Ecto neural progenitor cell (in vitro differentiated cells): ENCODE measurements around the gene UBE2V1.
"Not testable (repeated sequence)": the region's sequence is repeated elsewhere in the genome, so short reads cannot be mapped to it uniquely, and the experiment has no call there.

Source experiments
- DNase-seq: peaks from one replicate; pipeline ENCODE4 v3.0.0-alpha.2; 2018; ENCODE audit warnings: low spot score

Gene UBE2V1

DNA sequence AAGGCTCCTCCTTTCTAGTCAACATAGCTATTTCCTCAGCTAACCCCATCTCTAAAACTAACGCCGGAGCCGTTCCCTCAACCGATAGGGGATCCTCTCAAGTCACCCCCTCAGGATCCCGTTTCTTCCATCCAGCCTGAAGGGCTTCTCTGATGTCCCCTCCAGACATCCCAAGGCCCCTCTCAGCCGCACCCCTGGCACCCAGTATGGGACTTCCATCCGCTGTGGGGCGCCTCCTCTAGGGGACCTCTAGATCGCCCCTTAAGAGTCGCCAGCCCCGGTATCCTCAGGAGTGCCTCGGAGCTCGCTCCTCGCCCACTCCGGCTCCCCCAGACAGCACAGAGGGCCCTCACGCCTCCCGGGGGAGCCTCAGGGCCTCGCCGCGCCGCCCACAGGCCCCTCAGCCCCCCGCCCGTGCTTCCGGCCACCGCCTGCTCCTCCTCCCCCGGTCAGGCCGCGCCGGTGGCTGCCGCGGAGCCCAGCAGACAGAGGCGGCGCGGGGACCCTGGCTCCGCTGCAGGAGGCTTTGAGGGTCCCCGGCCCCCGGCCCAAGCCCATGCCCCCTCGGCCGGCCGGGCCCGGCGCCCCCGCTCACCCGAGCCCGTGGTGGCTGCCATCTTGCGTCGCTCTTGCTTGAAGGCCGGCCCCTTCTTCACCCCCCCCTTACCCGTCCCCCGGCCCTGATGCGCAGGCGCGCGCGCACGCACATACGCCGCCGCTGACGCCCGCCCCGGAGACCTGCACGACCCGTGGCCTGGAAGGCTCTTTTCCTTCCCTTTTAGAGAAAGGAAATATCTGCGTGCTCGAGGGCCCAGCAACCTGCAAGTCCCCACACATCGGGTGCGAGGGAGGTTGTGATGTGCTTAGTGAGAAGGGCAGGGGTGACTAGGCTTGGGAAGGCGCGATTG lies at the start of gene UBE2V1:
UBE2V1 (minus strand) TSS at position 639 of the 908 bp plus-strand sequence; CDS start at position 617, 22 bp downstream.
- peak; percentile 93 for DNase-seq

DNA sequence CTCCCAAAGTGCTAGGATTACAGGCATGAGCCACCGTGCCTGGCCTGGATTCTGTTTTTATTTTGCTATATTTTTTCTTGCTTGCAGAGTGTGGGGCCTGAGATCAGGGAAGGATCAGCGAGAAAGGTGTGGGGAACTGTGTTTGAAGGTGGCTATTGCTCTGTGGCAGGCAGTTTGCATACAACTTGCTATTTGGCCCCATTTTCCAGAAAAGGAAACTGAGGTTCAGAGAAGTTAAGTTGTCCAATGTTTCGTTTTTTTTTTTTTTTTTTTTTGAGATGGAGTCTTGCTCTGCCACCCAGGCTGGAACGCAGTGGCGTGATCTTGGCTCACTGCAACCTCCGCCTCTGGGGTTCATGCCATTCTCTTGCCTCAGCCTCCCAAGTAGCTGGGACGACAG lies 48.5 kb upstream of the UBE2V1 start:
- not testable (repeated sequence) for DNase-seq

DNA sequence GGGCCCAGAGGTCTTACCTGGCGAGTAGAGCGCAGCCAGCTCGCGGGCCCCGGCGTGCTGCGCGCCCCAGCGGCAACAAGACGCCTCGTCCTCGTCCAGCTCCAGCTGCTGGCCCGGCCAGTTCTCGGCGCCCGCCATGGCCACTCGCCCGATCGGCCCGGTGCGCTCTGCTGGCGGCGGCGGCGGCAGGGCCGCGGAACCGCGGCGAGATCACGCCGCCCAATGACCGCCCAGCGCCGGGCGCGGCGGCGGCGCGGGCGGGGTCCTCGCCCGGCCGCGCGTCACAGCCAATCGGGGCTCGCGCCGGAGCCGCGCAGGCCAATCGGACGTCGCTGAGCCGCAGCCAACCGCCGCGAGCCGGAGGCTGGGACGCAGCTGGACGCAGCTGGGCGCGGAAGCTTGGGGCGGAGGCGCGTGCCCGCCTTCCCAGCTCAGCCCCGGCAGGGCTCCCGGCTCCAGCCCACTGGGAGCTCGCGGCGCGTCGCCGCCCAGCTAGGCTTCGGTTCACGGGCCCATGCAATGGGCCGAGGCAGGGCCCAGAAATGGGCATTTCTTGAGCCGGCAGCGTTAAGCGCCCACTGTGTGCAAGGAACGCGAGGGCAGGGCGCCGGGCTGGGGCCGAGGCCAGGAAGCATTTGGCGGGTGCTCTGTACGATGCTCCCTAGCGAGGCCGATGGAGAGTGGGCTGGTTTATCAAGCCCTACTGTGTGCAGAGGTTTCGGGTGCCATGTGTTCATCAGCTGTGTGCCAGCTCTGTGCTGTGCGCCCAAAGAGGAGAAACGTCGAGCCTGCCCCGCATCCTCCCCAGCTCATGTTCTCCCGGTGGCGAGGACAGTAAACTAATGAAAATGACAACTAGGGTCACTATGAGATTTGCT lies 40.8 kb upstream of the UBE2V1 start, which contains the start of gene PEDS1:
PEDS1 (minus strand) TSS at position 224 of the 878 bp plus-strand sequence; CDS start at position 138, 86 bp downstream.
- peak; percentile 92 for DNase-seq

DNA sequence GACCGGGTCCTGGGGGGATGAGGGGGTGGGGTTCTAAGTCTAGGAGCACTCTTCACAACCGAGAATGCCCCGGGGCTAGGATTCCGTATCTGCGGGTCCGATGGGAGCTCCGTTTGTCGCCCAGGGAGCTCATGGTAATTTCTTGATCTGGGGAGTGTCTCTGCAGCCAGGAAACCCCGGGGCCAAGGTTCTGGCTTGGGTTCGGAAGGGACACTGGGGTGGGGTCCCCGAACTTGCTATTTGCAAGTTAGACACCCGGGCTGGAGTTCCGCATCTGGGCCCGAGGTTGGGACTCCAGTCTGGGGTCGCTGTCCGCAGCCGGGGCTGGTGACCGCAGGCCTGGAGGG lies 40.2 kb upstream of the UBE2V1 start:
- DNase-seq, result peak; percentile 56

DNA sequence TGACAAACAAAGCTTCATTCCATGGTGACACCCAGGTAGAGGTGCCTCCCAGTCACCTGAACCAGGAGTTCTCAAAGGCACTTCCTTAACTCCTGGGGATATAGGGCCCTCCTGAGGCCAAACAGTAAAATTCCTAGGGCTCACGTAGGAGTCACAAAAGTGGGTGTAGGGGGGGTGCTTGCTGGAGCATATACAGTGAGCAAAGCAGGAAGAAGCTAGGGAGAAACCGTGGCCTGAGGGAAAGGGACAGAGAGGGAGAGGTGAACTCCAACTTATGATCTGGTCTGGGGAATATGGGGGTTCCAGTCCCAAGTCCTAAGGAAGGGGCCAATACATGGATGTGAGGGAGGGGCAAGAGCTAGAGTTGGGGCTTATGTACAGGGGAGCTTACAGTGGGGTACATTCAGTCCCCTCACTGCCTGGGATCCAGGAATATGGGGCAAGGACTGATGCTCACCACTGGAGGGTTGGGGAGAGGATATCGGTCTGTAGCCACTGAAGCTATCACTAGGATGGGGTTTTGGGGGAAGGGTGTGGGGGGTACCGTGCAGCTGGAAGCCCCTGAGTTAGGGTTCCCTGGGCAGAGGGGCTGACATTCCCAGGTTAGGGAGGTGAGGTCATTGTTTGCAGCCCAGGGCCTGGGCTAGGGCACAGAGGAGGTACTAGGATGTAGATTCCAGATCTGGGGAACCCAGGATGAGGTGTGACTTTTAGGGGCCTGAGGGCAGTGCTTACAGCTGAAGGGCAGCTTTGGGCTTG lies 39.6 kb upstream of the UBE2V1 start:
- DNase-seq, result no peak

DNA sequence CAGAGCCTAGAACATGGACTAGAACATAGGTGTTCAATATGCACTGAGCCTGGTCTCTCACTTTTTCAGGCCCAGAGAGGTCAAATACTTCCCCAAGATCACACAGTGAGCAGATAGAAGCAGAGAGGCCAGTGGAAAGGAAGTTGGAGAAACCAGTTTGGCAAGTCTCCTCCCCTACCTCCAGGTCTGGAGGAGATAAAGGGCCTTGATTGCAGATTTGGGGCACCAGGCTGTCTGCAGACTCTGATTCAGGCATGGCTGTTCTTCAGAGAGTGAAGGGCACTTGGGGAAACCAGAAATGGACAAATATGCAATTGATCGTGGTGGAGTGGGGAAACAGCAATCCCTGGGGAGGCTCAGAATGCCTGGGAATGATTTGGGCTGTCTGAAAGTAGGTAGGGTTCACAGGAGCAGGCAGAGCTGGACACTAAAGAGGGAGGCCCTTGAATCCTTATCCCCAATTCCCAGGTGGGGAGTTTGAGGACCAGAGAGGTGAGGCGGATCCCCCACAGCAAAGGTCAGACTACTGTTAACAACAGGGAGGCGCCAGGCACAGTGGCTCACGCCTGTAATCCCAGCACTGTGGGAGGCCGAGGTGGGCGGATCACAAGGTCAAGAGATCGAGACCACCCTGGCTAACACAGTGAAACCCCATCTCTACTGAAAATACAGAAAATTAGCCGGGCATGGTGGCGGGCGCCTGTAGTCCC lies 38.2 kb upstream of the UBE2V1 start:
- DNase-seq, result no peak

DNA sequence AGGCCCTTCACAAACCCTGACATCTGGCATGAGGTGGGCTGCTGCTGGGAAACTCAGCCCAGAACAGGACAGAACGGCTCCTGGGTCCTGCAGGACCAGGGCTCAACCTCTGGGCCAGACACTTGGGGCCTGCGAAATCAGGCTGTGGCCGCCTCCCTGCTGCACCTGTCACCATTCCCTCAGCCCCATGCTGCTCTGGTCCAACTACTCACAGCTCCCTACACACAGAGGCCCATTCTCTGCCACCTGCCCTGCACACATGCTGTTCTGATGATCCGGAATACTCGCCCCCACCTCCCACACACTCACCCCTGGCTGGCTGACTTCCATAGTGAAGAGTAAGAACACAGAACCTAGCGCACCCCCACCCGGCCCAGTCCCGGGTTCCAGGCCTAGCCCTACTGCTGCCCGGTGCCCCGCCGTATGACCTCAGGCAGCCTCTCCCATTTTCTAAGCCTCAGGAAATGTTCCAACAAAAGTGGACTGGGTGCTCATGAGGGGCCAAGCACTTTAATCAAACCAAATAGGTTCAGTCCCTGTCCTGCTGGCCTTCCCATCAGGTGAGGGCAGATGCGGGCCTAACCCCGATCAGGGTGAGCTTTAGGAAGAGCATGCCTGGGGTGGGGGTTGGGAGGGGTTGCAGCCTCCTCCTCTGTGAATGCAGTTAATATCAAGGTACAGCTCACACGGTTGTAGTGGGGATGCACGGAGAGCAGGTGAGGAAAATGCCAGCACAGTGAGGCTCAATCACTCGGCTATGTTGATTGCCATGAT lies 36.7 kb upstream of the UBE2V1 start:
- DNase-seq, result no peak

DNA sequence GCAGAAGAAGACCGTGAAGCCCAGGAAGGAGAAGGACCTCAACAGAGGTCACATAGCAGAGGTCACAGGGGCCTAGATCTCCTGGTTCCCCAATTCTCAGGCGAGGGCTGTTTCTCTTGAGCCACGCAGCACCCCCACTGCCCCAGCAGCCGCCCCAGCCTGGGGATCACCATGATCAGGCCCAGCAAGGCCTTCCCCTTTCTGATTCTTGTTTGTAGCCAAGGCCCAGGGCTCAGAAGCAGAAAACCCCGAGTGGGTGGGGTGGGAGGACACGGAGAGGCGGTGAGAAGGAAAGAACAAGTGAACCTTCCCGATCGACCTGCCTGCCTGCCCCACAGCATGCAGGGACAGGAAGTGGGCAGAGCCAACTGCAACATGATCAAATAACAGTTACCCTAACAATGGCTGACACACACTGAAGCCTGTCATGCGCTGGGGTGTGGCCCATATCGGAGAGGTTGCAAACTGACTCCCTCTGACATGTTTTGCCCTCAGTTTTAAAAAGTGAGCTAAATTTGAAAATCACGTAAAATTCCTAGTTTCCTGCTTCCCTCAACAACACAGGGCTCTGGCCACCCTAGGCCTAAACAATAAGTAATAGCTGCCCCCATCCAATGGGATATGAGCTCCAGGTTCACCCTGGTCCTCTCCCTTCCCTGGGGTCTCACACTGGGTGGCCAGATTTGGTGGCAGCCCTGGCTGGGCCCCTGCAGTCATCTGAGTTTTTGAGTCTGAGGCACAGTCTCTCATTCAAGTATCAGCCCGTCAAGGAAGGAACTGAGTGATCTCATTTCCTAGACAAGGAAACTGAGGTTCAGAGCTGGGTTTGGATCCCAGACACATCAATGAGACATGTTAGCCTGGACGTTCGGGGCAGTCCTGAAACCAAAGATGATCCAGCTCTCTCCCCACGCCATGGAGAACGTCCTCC lies 34.0 kb upstream of the UBE2V1 start:
- no peak for DNase-seq

DNA sequence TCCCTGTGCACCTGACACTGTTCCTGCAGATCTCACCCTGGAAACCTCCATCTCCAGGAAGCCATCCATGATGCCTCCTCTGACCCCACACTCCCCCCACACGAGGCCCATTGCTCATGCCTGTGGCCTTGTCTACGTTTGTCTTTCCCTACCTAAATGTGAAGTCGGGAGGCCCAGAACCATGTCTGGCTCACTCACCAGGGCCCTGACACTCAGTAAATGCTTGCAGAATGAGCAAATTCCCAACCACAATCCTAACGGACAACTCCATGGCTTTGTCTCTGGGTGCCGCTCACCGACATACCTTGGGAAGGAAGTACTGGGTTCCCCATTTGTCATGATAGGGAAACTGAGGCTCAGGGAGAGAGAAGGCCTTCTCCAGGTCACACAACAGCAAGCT lies 33.3 kb upstream of the UBE2V1 start:
- no peak for DNase-seq

DNA sequence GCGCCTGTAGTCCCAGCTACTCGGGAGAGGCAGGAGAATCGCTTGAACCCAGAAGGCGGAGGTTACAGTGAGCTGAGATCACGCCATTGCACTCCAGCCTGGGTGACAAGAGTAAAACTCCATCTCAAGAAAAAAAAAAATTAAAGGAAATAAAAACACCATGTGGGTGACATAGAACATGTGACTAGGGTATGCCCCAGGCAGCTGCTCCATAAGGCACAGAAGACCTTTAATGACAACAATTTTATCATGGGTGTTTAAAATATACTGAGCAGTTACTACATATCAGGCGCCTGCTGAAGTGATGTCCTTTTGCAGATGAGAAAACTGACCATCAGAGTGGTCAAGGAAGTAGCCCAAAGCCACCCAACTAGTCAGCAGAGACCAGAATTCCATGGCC lies 32.6 kb upstream of the UBE2V1 start:
- DNase-seq, result no peak

DNA sequence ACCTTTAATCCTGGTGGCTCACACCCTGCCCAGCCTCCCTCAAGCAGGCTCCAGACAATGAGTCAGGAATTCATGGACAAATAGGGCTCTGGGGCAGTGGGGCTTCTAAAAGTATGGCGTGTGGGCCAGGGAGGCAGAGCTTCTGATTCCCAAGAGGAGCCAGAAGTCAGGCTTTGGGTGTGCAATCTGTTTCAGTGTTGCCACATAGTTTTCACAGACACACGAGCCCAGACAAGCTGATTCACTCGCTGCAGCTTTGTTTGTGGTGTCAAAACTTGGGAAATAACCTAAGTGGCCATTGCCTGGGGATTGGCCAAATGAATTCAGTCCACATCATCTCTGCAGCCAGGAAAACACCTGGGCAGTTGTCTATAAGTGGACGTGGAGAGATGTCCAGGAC lies 31.4 kb upstream of the UBE2V1 start:
- DNase-seq, result no peak

DNA sequence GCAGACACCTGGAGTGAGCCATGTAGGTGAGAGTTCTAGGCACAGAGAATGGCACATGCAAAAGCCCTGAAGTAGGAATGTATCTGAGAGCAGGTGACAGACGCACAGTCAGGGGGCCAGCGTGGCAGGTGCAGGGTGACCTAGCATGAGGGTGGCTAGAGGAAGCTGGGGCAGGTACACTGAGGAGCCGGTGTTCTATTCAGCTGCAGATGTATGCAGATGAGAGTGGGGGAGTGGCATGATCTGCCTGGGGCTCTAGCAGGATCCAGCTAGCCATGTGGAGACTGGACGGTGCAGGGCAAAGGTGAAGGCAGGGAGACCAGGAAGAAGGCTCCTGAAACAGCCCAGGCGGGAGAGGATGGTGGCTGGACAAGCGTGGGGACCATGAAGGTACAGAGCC lies 29.9 kb upstream of the UBE2V1 start:
- DNase-seq, result no peak

DNA sequence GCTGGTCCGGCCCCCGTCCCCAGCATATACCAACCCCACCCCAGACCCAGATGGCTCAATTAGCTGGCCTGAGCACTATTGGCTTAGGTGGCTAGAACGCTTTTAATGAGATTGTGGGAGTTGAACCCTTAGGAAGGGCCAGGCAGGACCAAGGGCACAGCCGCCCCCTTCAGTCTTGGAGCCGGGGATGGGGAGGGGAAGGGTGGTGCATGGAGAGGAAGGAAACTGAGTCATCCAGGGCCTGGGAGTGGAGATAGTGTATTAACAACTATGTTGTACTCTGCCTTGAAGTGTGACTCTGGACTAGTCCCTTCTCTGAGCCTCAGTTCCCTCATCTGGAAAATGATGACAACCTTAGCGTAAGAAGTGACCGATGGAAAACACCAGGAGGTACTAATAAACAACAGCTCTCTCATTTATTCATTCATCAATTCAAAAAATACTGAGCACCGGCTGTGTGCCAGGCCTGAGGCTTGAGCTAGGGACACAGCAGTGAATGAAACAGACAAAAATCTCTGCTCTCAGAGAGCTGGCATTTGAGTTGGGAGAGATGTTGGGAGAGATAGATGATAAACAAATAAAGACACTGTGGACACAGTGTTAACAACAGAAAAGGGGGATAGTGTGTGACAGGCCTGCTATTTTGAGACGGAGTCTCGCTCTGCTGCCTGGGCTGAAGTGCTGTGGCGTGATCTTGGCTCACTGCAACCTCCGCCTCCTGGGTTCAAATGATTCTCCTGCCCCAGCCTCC lies 29.0 kb upstream of the UBE2V1 start:
- no peak for DNase-seq

DNA sequence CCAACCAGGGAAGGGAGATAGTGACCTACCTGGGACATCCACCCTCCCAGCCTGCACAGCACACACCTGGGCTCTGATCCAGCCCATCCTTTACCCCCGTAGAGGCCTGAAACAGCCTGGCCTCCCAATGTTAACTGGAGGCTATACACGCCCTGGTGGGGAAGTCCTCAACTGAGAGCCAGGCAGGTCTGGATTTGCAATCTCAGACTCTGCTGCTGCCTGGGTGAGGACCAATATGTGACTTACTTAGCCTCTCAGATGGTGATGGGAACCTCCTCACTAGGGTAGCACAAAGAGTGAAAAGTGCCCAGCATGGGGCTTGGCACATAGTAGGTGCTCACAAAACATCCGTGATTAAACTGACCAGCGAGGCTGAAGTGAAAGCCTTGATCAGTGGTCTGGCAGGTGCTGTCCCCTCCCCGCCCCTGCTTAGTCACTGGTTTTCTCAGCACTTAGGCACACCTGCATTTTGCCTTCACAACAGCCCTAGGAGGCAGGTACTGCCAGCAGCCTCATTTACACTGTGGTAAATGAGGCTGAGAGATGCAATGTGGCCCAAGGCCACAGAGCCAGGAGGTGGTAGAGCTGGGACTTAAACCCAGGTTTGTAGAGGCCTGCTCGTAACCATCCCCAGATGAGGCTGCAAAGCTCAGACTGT lies 28.2 kb upstream of the UBE2V1 start:
- DNase-seq, result no peak

DNA sequence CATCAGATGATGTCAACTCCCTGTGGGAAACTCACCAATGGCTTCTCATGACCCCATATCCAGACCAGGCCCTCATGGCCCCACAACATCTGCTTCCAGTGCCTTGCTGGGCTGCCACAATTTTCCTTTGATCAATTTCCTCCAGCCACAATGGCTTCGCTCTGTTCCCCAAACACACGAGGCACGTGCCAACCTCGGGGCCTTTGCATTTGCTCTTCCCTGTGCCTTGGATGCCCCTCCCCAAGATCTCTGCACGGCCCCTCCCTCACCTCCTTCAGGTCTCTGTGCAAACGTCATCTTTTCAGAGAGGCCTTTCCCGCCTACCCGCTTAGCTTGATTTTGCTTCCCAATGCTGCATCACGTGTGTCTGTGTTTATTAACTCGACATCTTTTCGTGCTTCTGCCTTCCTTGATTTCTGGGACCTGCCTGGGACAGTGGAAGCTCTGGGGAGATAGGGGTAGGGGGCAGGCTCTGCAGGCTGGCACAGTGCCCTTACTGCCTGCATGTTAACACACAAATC lies 27.4 kb upstream of the UBE2V1 start:
- no peak for DNase-seq

DNA sequence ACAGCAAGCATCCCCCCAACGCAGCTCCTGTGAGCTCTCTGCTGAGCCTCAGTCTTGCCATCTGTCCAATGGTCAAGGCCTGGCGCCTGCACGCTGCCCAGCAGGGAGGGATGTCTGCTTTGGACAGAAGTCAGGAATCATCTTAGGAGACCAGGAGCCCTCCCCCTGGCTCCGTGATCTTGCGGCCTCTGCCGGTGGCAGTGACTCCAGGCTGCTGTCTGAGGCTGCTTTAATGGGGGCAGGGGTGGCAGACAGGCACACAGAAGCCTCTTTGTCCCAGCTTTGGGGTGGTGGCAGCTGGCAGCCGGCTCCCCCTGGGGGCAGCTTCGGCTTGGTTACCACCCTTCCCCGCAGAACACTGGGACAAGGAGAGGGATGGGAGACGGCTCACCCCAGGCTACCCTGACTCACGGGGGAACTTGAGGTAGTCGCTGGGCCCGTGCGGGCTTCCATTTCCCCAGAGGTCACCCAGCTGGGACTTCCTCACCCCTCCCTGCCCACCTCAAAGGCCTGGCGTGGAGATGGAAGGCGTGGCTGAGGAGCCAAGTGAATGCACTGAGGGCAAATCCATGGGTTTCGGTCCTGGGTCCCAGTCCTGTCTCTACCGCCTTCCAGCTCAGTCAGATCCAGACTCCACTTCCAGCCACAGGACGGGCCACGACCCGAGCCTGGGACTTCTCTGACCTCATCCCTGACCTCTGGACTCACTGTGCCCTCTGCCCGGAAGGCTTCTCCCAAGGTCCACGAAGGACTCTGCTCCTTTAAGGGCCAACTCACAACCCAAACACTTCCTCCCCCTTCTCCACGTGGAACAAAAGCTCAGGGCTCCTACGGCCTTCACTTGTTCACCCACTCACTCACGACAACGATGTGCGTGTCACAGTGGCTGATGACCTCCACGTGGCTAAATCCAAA lies 25.8 kb upstream of the UBE2V1 start:
- DNase-seq, result no peak

DNA sequence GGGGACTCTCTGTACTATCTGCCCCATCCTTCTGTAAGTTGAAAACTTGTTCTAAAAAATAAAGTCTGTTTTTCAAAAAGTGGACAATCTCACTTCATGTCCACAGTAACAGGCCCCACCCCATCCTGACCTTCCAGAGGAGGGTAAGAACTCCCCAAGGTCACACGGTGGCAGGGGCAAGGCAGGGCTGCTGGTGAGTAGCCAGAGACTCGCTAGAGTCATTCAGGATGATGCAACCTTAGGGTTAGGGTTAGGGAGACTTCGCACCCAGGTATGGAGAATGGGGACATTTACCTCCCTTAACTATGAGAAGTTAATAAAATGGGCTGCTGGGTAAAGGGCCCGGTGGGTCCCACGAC lies 25.1 kb upstream of the UBE2V1 start:
- DNase-seq, result no peak
